B cell (primary cell): Measurements from ENCODE around the gene KRTCAP2. TPM values are rescaled to one million over a fixed set of nuclear protein-coding genes. Genes with fewer than 3 reads are reported as not detected.

ENCODE experiments used
- ATAC-seq: fragments of 200-7000 bp; cut with Tn5 transposase; one replicate; pipeline ENCODE4 v1.10.0; 2021; ENCODE audit warnings: low read depth, mild to moderate bottlenecking, moderate number of reproducible peaks, moderate library complexity
- CTCF ChIA-PET: fragments of 350-600 bp; sonication (Branson Sonifier 250); formaldehyde crosslinking; loops from one replicate; lab custom pipeline; 2021; ENCODE audit warnings: antibody characterized with exemption, inconsistent platforms; lab: Charles Lee
- POLR2A ChIA-PET: fragments of 350-600 bp; sonication (Branson Sonifier 250); formaldehyde crosslinking; loops from one replicate; lab custom pipeline; 2021; ENCODE audit warnings: antibody characterized with exemption; lab: Charles Lee
- DNase-seq: peaks from one replicate; pipeline ENCODE4 v3.0.0; 2013
- H2AFZ ChIP-seq: 2 replicates; pipeline ENCODE4 v1.6.1; 2012; ENCODE audit warnings: mild to moderate bottlenecking, low read depth, low read length; ENCODE audit not compliant: insufficient read depth, poor library complexity, severe bottlenecking
- H3K27ac ChIP-seq, 2 donors: 1 replicate in 1 of 2; 2 replicates in 1 of 2; pipeline ENCODE4 v1.5.1; 2012 to 2013; ENCODE audit warnings: low read length in 2 of 2, mild to moderate bottlenecking in 2 of 2, moderate library complexity in 1 of 2
- H3K27me3 ChIP-seq, 4 experiments: fragments of 200-600 bp in 1 of 4; sonication (generic) in 1 of 4; replicated peaks in 1 of 4; 1 replicate in 2 of 4; 2 replicates in 2 of 4; pipeline versions ENCODE4 v1.6.1 to v1.7.0; 2013 to 2016; ENCODE audit warnings: low read length in 3 of 4, mild to moderate bottlenecking in 2 of 4, mixed read lengths in 1 of 4, moderate library complexity in 1 of 4; ENCODE audit not compliant: insufficient read depth in 4 of 4, control insufficient read depth in 3 of 4; ENCODE audit errors: control extremely low read depth in 1 of 4
- H3K36me3 ChIP-seq, 2 experiments: replicated peaks in 1 of 2; 1 replicate in 1 of 2; 2 replicates in 1 of 2; pipeline versions ENCODE4 v1.6.1 to v1.7.1; 2013; ENCODE audit warnings: low read length in 1 of 2; ENCODE audit not compliant: insufficient read depth in 2 of 2, control insufficient read depth in 1 of 2; ENCODE audit errors: control extremely low read depth in 1 of 2, extremely low read depth in 1 of 2
- H3K4me1 ChIP-seq, 2 donors: fragments of 200-600 bp in 1 of 2; sonication (generic) in 1 of 2; 1 replicate in 1 of 2; 2 replicates in 1 of 2; pipeline versions ENCODE4 v1.5.1 to v1.6.1; 2013 to 2017; ENCODE audit warnings: low read length in 2 of 2; ENCODE audit not compliant: control insufficient read depth in 2 of 2, insufficient read depth in 2 of 2
- H3K4me2 ChIP-seq: replicated peaks from 2 replicates; pipeline ENCODE3; 2012; ENCODE audit warnings: mild to moderate bottlenecking, low read depth, low read length; ENCODE audit not compliant: poor library complexity, severe bottlenecking
- H3K4me3 ChIP-seq, 5 experiments: fragments of 200-600 bp in 1 of 5; sonication (generic) in 1 of 5; 1 replicate in 3 of 5; 2 replicates in 2 of 5; pipeline versions ENCODE4 v1.5.1 to v1.7.0; 2011 to 2016; ENCODE audit warnings: low read length in 4 of 5, mild to moderate bottlenecking in 4 of 5, low read depth in 2 of 5, control low read depth in 1 of 5, moderate library complexity in 1 of 5; ENCODE audit not compliant: insufficient read depth in 1 of 5; ENCODE audit errors: control extremely low read depth in 1 of 5, extremely low read depth in 1 of 5
- H3K79me2 ChIP-seq: fragments of 200-600 bp; sonication (generic); one replicate; pipeline ENCODE4 v1.6.0; 2016; ENCODE audit warnings: low read length; ENCODE audit not compliant: control insufficient read depth, insufficient read depth
- H3K9ac ChIP-seq: fragments of 200-600 bp; sonication (generic); 2 replicates; pipeline ENCODE4 v1.6.1; 2017; ENCODE audit warnings: mild to moderate bottlenecking, low read length, moderate library complexity
- H3K9me3 ChIP-seq, 3 donors: one replicate each; pipeline versions ENCODE4 v1.6.1 to v1.7.1; 2013; ENCODE audit warnings: low read length in 2 of 3; ENCODE audit not compliant: control insufficient read depth in 2 of 3, insufficient read depth in 1 of 3; ENCODE audit errors: control extremely low read depth in 1 of 3
- H4K20me1 ChIP-seq: 2 replicates; pipeline ENCODE4 v1.6.0; 2012; ENCODE audit warnings: mild to moderate bottlenecking, low read length; ENCODE audit not compliant: insufficient read depth, control insufficient read depth, poor library complexity, severe bottlenecking
- H3K27ac Mint-ChIP-seq: one replicate; pipeline ENCODE4 v1.8.0; 2021; ENCODE audit warnings: mixed read lengths
- H3K27me3 Mint-ChIP-seq: one replicate; pipeline ENCODE4 v1.8.0; 2021; ENCODE audit warnings: mixed read lengths
- H3K4me1 Mint-ChIP-seq: one replicate; pipeline ENCODE4 v1.8.0; 2021; ENCODE audit warnings: mixed read lengths
- H3K4me3 Mint-ChIP-seq: one replicate; pipeline ENCODE4 v1.8.0; 2021; ENCODE audit warnings: mixed read lengths
- H3K9me3 Mint-ChIP-seq: one replicate; pipeline ENCODE4 v1.8.0; 2022; ENCODE audit warnings: mixed read lengths; ENCODE audit not compliant: insufficient read depth
- CTCF ChIP-seq: fragments of 200-600 bp; IDR thresholded peaks from one replicate; pipeline ENCODE4 v1.8.0; 2022; ENCODE audit warnings: antibody characterized with exemption, mild to moderate bottlenecking
- EZH2 ChIP-seq: IDR thresholded peaks from 2 replicates; pipeline ENCODE4 v1.6.1; 2012; ENCODE audit warnings: borderline replicate concordance, low read depth, mild to moderate bottlenecking, moderate library complexity, low read length; ENCODE audit not compliant: insufficient read depth, poor library complexity, severe bottlenecking
- WGBS: methylation state at CpG from one replicate; pipeline ENCODE4 v1.1.5; 2013; ENCODE audit warnings: missing lambda C conversion rate; ENCODE audit not compliant: insufficient coverage; 5-methylcytosine and 5-hydroxymethylcytosine counted together
- intact Hi-C: fragments of 100-400 bp; cut with micrococcal nuclease; formaldehyde crosslinking; loops from one replicate; pipeline ENCODE4 v1.10.0; 2022
- polyA plus RNA-seq: library from polyadenylated mRNA; depleted of rRNA; stranded (reverse); fragments of >200 nt; gene quantifications from 2 replicates; pipeline ENCODE4 v1.2.3, GENCODE V29; 2012
- total RNA-seq, 2 donors: library from RNA; stranded (reverse); fragments of 120-200 nt in 1 of 2; gene quantifications; 1 replicate in 1 of 2; 2 replicates in 1 of 2; pipeline versions ENCODE4 v1.2.3 to v1.2.4, GENCODE V29; 2013 to 2022

Gene KRTCAP2
- total and polyA plus RNA-seq, 2 donors (not counting 1 experiment from before 2014, with no cell fraction given) = 151 to 259 TPM

- intact Hi-C loops = no loop called here
- H3K36me3 ChIP-seq = peaks cover 0 to 6% of the 10 kb centered on the region in 2 experiments
- no peak overlapping the region for H2AFZ ChIP-seq
- H3K27me3 Mint-ChIP-seq = no peaks in the 10 kb centered on the region
- WGBS = 96% methylated on average over 8 of the region's 12 CpGs
- H3K4me3 Mint-ChIP-seq = peak overlapping the region; percentile 45
- no peaks in the 10 kb centered on the region for H3K9me3 Mint-ChIP-seq
- ChIA-PET CTCF (interaction anchor here (0.6 to 12.7 kb wide), 15 partner anchors 10 to 394 kb away, joined by 3 to 196 read pairs (median 4); partner anchors contain the start of genes MTX1 and THBS3), POLR2A (interaction anchor here (0.6 to 2.4 kb wide), 3 partner anchors 18 to 52 kb away, joined by 3 to 15 read pairs (median 8); partner anchors contain the start of gene SLC50A1)
- H3K27ac ChIP-seq = no peak overlapping the region
- no peak for ATAC-seq
- no peak overlapping the region for H3K9ac ChIP-seq
- H3K79me2 ChIP-seq = peaks cover 29% of the 10 kb centered on the region
- no peak for TF ChIP-seq EZH2
- no peak for TF ChIP-seq CTCF
- peaks cover 35% of the 10 kb centered on the region for H3K4me1 Mint-ChIP-seq
- no peak overlapping the region for H3K4me3 ChIP-seq
- H4K20me1 ChIP-seq = no peaks in the 10 kb centered on the region
- peak; percentile 37 for DNase-seq
- no peak overlapping the region for H3K4me2 ChIP-seq
- no peaks in the 10 kb centered on the region for H3K9me3 ChIP-seq
- H3K4me1 ChIP-seq = peaks cover 24 to 33% of the 10 kb centered on the region in 2 donors
- H3K27me3 ChIP-seq = no peaks in the 10 kb centered on the region
- no peak overlapping the region for H3K27ac Mint-ChIP-seq
Observed at GRCh38 chr1:155175281-155175926, 2.3 kb upstream of the KRTCAP2 start.
